Activated CD4-positive, alpha-beta T cell treated with anti-CD3 and anti-CD28 coated beads, Interleukin-2, amount 50 U/mL, for 16 hours (primary cell): ENCODE data around the gene HMGCL.

ENCODE experiments used
- DNase-seq: peaks from one replicate; pipeline ENCODE4 v3.0.0-alpha.2; 2020

HMGCL gene

DNA sequence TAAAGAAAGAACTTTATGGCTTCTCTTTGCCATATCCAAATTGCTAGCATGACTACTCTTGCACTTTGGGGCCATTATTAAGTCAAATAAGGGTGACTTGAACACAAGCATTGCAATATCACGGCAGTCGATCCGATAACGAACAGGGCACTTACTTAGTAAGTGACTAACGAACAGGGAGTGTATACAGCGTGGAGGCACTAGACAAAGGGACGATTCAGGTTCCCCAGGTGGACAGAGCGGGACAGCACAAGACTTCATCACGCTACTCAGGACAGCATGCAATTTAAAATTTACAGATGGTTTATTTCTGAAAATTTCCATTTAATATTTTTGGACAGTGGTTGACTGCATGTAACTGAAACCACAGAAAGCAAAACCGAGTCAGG lies 52.4 kb downstream of the HMGCL start:
- DNase-seq: no peak

DNA sequence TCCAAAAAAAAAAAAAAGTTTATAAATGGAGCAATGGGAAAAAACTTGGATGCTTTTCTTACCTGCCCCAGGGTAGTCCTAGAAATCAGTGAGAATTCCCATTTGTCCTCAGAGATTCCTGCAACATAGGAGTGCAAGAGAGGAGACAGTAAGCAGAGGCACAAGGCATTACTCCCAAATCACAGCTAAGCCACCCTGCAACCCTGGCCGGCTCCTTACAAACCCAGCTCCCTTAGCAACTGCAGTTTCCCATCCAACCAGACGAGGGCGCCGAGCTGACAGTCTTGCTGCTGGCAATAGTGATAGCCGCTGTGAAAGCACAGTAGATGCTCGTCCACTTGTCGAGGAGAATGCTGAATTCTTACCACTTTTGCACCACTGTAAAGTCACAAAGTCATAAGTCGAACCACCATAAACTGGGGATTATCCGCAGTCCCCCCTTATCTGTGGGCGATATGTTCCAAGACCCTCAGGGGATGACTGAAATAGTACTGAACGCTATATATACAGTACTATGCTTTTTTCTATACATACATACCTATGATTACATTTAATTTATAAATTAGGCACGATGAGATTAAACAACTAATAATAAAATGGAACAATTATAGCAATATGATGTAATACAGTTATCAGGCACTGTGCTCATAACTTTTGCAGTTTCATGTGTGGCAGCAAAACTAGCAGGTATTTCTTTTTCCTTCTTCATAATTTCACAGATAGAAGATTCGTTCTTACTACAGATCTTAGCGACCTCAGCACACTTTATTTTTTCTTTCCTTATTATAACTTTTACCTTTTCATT lies 53.0 kb downstream of the HMGCL start:
- peak; percentile 88 for DNase-seq

DNA sequence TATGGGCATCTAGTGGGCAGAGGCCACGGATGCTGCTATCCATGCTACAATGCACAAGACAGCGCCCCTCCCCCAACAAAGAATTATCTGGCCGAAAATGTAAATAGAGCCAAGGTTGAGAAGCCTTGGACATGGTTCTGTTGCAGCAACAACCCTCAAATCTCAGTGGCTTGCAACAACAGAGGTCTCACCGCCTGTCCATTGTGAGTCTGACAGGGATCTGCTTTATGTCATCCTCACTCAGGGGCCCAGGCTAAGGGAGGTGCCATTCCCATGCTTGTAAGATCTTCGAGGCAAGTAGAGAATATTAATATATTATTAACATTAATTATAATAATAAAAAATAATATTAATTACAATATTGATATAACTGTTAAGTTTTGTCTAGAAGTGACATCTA lies 56.5 kb downstream of the HMGCL start:
- no peak for DNase-seq

DNA sequence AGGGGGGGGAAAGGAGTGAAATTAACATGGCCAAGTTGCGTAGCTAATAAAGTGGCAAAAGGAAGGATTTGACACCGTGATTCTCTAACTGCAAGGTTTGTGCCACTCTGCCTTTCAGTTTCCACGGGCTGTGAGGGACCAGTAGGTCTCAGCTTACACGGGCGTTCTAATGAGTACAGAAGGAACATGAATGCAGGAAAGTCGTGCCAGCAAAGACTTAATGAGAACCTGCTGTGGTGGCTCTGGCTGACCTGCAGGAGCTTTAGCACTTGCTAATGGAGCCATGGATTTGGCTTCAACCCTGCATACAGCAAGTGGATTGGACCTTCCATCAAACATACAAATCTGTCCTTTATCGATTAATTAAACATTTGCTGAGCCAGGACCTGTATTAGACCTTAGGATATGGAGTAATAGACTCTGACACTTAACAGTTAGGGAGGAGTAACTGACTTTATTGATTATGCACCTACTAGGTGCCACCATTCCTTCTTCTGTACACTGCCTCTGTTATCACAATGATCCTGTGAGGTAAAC lies 62.1 kb downstream of the HMGCL start:
- no peak for DNase-seq

DNA sequence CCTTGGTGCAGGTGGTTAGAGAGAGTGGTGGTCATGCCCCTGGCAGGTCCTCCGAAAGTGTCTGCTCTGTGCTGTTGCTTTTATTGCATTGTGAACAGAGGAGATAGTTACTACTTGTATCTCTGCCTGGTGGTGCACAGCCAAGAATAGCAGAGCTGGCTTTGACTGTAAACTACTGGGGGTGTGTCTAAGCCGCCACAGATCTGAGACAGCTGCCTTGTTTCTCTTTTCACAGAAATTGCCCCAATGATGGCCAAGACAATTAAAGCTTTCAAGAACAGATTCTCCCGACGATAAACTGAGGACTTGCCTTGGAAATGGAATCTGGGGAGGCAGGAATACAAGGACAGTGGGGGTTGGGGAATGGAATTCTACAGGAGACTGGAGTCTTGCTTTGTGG lies 66.0 kb downstream of the HMGCL start:
- DNase-seq: no peak

DNA sequence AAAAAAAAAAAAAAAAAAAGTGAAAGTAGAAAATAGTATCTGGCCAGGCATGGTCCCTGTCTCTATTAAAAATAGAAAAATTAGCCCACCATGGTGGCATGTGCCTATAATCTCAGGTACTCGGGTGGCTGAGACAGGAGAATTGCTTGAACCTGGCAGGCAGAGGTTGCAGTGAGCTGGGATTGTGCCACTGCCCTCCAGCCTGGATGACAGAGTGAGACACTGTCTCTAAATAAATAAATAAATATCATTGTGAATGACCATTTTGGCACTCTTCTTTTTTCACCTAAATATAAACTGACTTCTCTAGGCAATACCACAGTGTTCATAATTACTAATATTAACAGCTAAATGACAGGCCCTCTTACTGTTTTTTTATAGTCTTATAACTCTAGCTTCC lies 67.4 kb downstream of the HMGCL start:
- no peak for DNase-seq

DNA sequence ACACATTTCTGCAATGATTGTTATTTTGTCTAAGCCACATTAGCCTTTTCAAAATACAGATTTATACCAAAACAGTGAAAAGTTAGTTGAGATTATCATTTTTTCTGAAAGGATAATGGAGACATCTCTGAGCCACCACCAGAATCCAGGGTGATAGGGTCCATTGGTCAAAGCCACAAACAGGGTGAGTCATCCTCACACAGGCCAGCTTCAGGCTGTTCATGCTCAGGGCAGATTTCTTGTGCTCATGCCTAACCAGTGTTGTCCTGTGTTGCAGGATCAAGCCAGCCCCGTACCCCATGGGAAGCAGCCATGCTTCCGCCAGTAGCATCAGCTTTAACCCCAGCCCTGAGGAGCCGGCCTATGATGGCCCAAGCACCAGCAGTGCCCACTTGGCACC lies 68.6 kb downstream of the HMGCL start:
- no peak for DNase-seq

DNA sequence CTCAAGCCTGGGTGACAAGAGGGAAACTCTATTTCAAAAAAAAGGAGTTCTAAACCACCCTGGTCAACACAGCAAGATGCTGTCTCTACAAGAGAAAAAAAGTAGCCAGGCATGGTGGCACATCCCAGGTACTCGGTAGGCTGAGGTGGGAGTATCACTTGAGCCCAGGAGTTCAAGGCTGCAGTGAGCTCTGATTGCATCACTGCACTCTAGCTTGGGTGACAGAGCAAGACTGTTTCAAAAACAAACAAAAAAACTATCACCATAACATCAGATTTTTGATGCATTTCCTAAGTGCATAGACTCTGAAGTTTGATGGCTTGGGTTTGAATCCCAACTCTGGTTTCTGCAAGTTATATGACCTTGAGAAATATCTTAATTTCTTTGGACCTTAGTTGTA lies 72.3 kb downstream of the HMGCL start:
- DNase-seq: no peak
